Measurements from ENCODE around the gene SRGAP1.
"Not testable (repeated sequence)": the region's sequence is repeated elsewhere in the genome, so short reads cannot be mapped to it uniquely, and the experiment has no call there.

SRGAP1 gene

DNA sequence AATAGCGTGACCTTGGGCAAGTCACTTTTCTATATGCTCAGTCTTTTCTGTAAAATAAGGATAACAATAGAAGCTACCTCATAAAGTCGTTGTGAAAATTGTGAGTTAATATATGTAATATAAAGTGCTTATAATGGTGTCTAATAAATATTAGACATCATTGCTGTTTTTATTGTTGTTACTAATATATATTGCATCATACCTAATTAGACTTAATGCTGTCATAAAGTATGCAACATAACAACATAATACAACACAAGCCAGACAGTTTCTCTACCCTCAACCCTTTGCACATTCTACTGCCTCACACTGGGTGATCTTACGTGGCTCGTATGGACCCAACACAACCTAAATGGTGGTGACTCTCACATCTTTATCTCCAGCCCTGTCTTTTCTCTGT, 240.7 kb downstream of the SRGAP1 start:
- no peak for DNase-seq (ENCODE audit: low read depth in 3 of 3)

DNA sequence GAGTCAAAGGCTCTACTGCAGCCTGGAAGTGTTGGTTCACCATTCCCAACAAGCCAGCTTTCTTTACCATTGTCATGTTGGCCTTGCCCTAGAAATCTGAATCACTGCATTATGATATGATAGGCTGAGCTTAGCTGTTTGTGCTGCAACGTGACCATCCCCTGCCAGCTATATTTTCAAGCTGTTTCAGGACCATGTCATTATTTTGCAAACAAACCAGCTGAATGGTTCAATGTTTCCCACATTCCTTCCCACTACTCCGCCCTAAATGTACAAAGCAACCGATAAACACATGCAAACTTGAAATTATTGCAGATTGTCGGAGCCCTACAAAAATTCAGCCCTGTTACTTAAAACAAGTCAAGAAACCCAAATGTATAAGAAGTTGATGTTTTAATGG, 241.5 kb downstream of the SRGAP1 start:
- no peak for DNase-seq (ENCODE audit: low read depth in 3 of 3)

DNA sequence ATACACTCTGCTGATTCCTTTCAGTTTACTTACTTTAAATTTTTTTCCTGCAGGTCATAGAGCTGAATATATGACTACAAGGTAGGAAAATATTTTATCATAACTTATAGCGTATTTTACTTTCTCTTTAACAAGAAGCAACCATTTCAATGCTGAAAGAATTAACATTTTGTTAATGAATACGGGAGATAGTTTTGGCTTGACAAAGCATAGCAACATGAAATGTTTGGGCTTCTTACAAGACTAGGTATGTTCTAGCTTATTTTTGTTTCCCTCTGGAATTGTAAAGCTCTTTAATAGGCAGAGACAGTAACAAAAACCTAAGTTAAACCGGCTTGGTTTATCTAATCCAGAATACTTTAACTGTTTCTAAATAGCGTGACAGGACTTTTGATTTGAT, 242.4 kb downstream of the SRGAP1 start:
- no peak for DNase-seq (ENCODE audit: low read depth in 3 of 3)

DNA sequence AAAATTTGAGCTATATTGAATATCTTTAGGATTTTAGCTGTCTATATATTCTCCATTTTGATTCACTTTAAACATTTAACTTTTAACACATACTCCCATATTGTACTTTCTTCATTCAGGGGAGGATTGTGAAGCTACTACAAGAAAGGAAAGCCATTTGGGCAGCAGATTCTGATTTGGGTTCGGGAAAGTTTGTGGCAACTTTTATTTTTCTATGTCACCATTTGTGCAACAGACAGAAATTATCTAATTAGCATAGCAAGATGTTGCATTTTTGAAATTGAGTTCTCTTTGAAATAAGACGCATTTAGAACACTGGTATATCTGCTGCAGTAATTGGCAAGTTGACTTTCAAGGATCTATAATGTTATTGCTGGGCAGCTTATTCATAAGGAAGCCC, 243.3 kb downstream of the SRGAP1 start:
- no peak for DNase-seq (ENCODE audit: low read depth in 3 of 3)

DNA sequence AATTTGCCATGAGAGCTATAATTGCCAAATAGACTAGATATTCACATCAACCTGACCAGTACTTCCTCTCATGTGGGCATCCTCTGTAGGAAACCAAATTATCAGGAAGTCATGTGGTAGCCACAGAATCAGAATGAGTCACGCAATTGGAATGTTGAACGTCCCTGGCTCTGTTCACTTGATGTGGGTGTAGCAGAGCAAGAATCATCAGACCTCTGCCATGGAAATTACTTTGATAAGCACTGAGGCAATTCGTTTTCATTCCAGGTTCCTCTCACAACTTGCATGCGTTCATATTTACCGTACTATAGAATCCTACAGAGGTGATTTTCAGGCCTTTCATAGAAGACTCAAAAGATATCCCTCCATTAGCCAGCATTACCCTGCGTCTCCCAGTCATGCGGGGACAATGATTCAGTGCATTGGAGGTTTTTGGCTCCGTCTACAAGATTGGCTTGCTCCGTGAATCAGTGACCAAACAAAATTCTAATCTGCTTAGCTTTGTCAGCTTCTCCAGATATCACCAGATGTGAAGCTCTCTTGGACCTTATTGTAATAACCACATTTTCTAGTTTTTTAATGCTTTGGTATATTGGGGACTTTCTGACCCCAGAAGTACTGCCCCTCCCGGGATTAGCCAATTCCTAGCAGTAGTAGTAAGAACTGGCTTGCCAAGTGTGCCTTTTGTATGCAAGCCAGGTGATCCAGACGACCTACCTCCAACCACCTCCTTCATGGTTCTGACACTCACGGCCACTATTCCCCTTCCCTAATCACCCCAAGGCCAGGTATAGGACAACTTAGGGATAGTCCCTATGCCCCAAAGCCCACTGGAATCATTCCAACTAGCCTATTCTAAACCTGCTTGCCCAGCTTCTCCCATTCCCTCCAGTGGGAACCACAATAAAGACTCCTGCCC, 244.2 kb downstream of the SRGAP1 start:
- DNase-seq (ENCODE audit: low read depth in 3 of 3) = no peak

- no peak for DNase-seq (ENCODE audit: low read depth in 3 of 3)
These were observed 245.5 kb downstream of the SRGAP1 start for GRCh38 chr12:64090047-64090446.

DNA sequence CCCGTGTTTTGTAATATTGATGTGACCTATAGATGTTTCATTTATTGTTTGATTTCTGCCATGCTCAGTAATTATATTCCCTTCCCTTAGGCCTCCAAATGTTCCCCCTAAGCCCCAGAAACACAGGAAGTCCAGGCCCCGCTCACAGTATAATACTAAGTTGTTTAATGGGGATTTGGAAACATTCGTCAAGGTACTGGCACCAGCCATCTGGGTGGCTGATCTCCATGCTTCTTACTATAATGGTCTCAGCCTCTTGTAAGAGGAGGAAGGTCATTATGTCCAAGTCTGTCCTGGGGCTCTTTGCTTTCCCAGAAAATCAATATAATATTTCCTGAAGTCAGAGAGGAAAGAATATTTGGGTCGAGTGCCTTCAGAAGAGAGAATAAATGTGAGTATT, 246.7 kb downstream of the SRGAP1 start:
- DNase-seq (ENCODE audit: low read depth in 3 of 3) = no peak

DNA sequence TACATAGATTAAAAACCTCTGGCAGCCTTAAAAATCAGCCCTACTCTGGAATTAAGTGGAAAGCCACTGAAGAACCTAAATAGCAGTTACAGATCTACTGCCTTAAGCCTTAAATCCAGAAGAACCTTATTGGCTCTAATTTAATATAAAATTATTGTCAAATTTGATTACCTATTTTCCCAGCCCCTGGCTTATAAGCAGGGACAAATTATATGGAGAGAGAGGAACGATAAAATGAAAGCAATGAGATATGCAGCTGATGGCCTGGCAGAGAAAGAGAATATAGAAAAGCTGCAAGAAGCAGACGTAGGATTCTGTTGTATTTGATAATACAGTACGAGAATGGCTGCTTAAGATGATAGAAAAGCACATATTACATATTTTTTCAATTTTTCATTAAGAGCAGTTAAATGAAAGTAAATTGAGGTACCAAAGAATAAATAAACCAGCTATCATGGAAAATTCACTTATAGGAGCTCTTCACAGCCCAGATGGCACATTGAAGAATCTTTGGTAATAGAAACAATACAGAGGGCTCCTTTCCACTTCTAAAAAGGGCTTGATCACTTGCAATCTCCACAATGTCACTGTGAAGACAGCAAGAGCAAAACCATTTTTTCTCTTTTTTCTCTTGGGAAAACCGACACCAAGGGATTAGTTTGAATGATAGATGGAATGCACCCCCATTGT, 248.2 kb downstream of the SRGAP1 start:
- no peak for DNase-seq (ENCODE audit: low read depth in 3 of 3)

- no peak for DNase-seq (ENCODE audit: low read depth in 3 of 3)
These were observed 249.2 kb downstream of the SRGAP1 start for GRCh38 chr12:64093689-64094088.

DNA sequence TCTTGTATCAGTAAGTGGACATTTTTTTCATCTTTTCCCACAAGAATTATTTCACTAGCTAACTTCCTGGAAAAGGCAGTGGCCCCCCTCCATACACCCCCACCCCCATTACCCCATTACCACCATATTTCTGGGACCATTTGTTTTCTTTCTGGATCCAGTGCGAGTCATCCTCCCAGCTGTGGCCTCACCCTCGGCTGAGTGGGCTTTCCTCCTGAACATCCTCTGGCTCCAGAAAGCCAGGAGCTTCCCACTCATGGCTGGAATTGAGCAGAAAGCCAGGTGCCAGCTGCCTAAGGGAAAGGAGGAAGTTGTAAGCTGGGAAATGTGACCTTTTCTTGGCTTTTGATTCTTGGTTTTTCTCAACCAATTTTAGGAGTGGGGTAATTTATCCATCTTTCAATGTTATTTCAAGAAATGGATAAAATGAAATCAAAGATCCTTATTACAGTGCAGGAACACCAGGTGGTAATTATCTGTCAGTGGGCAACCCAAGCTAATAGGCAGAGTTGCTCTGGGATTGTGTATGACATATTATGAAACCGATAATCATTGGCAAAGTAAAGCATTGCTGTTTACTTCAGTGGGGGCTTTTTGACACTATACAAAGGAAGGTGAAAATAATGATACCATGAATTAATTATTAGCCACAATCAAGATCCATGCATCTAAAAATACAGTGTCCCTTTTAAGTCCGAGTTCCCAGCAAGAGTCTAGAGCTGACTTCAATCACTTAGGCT, 253.0 kb downstream of the SRGAP1 start:
- DNase-seq (ENCODE audit: low read depth in 3 of 3) = no peak

- DNase-seq (ENCODE audit: low read depth in 3 of 3) = no peak
These were observed 254.3 kb downstream of the SRGAP1 start for GRCh38 chr12:64098709-64099354.

DNA sequence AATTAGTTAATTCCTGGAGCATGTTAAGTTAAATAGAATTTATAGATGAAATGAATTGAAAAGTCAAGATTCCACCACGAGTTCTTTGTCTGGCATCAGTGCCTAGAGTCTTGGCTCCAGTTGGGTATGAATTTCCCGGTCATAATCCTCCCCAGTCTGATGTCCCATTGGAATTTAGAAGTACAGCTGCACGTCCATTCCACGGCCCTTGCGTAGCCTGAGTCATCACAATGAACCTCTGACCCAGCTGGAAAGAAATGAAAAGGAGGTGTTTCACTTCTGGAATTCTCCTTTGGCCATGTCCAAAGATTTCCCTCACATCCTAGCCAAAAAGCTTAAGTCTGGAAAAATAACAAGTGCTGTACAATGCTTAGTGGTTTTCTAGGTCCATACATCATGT, 254.9 kb downstream of the SRGAP1 start:
- no peak for DNase-seq (ENCODE audit: low read depth in 3 of 3)

DNA sequence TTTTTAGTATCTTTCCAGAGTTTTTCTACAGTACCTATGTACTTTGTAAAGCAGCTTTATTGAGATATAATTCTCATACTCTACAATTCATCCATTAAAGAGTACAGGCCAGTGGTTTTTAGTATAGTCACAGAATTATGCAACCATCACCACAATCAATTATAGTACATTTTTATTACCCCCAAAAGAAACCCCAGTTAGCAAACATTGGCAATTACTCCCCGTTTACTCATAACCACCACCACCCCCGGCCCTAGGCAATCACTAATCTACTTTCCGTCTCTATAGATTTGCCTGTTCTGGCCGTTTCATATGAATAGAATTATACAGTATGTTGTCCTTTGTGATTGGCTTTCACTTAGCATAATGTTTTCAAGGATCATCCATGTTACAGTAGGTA, 257.8 kb downstream of the SRGAP1 start:
- no peak for DNase-seq (ENCODE audit: low read depth in 3 of 3)

GRCh38 chr12:64103825-64104740, 259.6 kb downstream of the SRGAP1 start:
- DNase-seq (ENCODE audit: low read depth in 3 of 3) = no peak

DNA sequence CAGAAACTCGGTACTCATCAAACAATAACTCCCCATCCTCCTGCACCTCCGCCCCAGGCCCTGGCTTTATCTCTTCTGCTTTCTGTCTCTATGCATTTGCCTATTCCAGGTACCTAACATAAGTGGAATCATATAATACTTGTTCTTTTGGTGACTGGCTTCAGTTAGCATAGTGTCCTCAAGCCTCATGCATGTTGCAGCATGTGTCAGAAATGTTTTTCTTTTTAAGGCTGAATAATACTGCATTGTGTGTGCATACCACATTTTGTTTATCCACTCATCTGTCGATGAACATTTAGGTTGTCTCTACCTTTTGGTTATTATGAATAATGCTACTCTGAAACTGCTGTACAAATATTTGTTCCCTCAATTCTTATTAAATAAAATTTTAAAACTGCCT, 260.5 kb downstream of the SRGAP1 start:
- DNase-seq (ENCODE audit: low read depth in 3 of 3) = no peak

GRCh38 chr12:64107776-64108175, 263.3 kb downstream of the SRGAP1 start:
- no peak for DNase-seq (ENCODE audit: low read depth in 3 of 3)

DNA sequence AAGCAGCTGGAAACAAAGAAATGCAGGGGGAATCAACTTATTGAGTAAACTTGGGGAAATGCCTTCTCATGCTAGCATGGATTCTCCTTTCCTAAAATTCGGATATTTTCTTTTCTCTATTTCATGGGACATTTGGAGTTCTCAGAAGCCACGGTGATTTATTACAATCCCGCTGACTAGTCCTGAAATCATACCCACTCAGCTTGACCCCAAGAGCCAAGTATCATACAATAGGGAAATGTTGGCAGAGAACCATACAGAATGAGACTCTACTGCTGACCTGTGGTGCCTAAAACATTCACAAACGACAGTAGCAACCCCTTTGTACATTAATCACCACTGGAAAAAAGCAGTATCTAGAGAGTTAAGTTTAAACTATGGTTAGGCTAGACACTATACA, 265.2 kb downstream of the SRGAP1 start:
- no peak for DNase-seq (ENCODE audit: low read depth in 3 of 3)

DNA sequence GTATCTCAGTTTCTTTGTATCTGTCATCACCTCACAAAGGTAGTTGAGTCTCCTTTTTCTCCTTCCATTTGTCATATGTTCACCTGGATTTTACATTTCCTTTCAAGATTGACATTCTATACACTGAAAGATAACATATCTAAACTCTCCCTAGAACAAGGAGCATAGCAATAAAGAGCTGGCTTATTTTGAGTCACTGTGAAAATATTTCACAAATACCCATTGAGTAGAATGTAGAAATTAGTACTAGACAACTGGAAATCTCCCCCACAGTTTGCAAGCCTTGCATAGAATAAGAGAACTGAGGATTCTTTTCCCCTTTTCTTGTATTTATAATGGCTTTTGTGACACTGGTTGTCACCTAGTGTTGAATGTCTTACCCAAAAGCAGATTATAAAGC, 266.4 kb downstream of the SRGAP1 start:
- no peak for DNase-seq (ENCODE audit: low read depth in 3 of 3)

DNA sequence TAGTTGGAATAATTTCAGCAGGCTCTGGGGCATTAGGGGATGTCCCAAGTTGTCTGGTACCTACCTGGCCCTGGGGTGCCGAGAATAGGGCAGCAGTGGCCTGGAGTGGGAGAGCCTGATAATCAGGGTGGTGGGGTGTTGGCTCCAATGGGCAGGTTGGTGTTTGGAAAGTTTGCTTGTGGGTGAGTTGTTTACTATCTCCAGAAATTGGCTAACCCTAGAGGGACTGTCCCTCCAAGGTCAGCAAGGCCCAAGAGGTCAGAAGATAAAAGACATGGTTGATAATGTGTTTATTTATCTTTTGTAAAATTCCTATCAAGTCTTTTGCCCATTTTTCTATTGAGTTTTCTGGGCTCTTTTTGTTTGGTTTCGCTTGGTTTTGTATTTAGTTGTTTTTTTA, 272.5 kb downstream of the SRGAP1 start:
- no peak for DNase-seq (ENCODE audit: low read depth in 3 of 3)

GRCh38 chr12:64120568-64120967, 276.1 kb downstream of the SRGAP1 start:
- no peak for DNase-seq (ENCODE audit: low read depth in 3 of 3)

DNA sequence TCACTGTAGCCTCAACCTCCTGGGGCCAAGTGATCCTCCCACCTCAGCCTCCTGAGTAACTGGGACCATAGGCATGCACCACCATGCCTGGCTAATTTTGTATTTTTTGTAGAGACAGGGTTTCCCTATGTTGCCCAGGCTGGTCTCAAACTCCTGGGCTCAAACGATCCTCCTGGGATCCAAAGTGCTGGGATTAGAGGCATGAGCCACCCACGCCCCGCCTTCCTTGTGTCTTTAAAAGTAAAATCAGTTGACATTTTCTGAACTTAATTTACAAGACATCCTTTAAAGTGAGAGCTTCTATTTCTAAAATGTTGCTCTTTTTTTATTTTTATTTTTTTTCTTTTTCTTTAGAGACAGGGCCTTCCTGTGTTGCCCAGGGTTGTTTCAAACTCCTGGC, 276.6 kb downstream of the SRGAP1 start:
- DNase-seq (ENCODE audit: low read depth in 3 of 3) = not testable (repeated sequence)

Data from stimulated activated CD4-positive, alpha-beta T cell treated with anti-CD3 and anti-CD28 coated beads, TNF-alpha, amount 100 ng/mL, for 48 hours (primary cell).